GM18505 (cell line): ENCODE measurements around the gene ZNF23.
A peak's percentile ranks its signal among the peaks of the same experiment; 100 is the strongest.
"Not testable (repeated sequence)": the region's sequence is repeated elsewhere in the genome, so short reads cannot be mapped to it uniquely, and the experiment has no call there.

Source experiments
- ATAC-seq: cut with Tn5 transposase; IDR thresholded peaks from one replicate; pipeline ENCODE4 v1.9.1; 2021; ENCODE audit not compliant: unreplicated experiment
- POLR2A ChIP-seq: IDR thresholded peaks from 4 replicates; pipeline ENCODE4 v1.6.1; 2011; ENCODE audit warnings: borderline replicate concordance; ENCODE audit not compliant: insufficient read depth, insufficient read length; ENCODE audit errors: extremely low read depth

Gene ZNF23

GRCh38 chr16:71461686-71462648 is at the start of gene ZNF23:
TSS of gene ZNF23 (minus strand) at chr16:71462247. CDS start at chr16:71456796, 5,451 bp downstream.
- TF ChIP-seq POLR2A, result peak; percentile 97
- ATAC-seq, result peak; percentile 97

GRCh38 chr16:71507061-71507460 is 45.0 kb upstream of the ZNF23 start:
- TF ChIP-seq POLR2A, result no peak
- ATAC-seq, result no peak

GRCh38 chr16:71504901-71505300 is 42.9 kb upstream of the ZNF23 start:
- no peak for TF ChIP-seq POLR2A
- no peak for ATAC-seq

GRCh38 chr16:71504051-71504450 is 42.0 kb upstream of the ZNF23 start:
- ATAC-seq, result not testable (repeated sequence)

- ATAC-seq, result no peak
- no peak for TF ChIP-seq POLR2A
Measured at GRCh38 chr16:71501547-71501946, 39.5 kb upstream of the ZNF23 start.

- ATAC-seq, result no peak
- TF ChIP-seq POLR2A, result no peak
Measured at GRCh38 chr16:71500964-71501363, 38.9 kb upstream of the ZNF23 start.

GRCh38 chr16:71499775-71500364 is 37.8 kb upstream of the ZNF23 start:
- no peak for ATAC-seq
- no peak for TF ChIP-seq POLR2A

GRCh38 chr16:71498031-71498430 is 36.0 kb upstream of the ZNF23 start:
- TF ChIP-seq POLR2A, result no peak
- no peak for ATAC-seq

- no peak for ATAC-seq
- TF ChIP-seq POLR2A, result no peak
Measured at GRCh38 chr16:71493213-71493612, 31.2 kb upstream of the ZNF23 start.

- no peak for TF ChIP-seq POLR2A
- no peak for ATAC-seq
Measured at GRCh38 chr16:71492786-71493185, 30.7 kb upstream of the ZNF23 start.

GRCh38 chr16:71491054-71491453 is 29.0 kb upstream of the ZNF23 start:
- TF ChIP-seq POLR2A, result no peak
- no peak for ATAC-seq

GRCh38 chr16:71490361-71490760 is 28.3 kb upstream of the ZNF23 start:
- no peak for TF ChIP-seq POLR2A

GRCh38 chr16:71489122-71489521 is 27.1 kb upstream of the ZNF23 start, which contains the start of gene ZNF19:
TSS of gene ZNF19 (minus strand) at chr16:71489324. CDS start at chr16:71482114, 7,210 bp downstream.
- no peak for TF ChIP-seq POLR2A
- ATAC-seq, result no peak

More at GRCh38 chr16:71490361-71490760, 28.3 kb upstream of the ZNF23 start:
- ATAC-seq, result no peak

- TF ChIP-seq POLR2A, result peak; percentile 84
- ATAC-seq, result peak; percentile 88
Measured at GRCh38 chr16:71484006-71484893, 22.2 kb upstream of the ZNF23 start.

- no peak for TF ChIP-seq POLR2A
- no peak for ATAC-seq
Measured at GRCh38 chr16:71482569-71482968, 20.5 kb upstream of the ZNF23 start.
